ENCODE data around the gene CFB. TPM values are rescaled to one million over a fixed set of nuclear protein-coding genes. Genes with fewer than 3 reads are reported as not detected.

CFB gene
- 0.42 and 0.66 TPM in 2 replicates for total RNA-seq
- polyA plus RNA-seq: 1.3 TPM in 1 of 2 replicates, not detected in the other

DNA sequence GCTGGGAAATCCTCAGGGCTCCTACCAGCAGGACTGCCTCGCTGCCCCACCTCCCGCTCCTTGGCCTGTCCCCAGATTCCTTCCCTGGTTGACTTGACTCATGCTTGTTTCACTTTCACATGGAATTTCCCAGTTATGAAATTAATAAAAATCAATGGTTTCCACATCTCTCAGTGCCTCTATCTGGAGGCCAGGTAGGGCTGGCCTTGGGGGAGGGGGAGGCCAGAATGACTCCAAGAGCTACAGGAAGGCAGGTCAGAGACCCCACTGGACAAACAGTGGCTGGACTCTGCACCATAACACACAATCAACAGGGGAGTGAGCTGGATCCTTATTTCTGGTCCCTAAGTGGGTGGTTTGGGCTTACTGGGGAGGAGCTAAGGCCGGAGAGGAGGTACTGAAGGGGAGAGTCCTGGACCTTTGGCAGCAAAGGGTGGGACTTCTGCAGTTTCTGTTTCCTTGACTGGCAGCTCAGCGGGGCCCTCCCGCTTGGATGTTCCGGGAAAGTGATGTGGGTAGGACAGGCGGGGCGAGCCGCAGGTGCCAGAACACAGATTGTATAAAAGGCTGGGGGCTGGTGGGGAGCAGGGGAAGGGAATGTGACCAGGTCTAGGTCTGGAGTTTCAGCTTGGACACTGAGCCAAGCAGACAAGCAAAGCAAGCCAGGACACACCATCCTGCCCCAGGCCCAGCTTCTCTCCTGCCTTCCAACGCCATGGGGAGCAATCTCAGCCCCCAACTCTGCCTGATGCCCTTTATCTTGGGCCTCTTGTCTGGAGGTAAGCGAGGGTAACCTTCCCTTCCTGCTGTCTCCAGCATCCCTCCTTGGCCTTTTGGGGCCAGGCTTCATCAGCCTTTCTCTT, at the start of gene CFB:
TSS of gene CFB (plus strand) at position 589 of the 863 bp plus-strand sequence. CDS start at position 716, 127 bp downstream.
- no peaks in the 10 kb centered on the region for H3K27me3 ChIP-seq
- H3K9me3 ChIP-seq (ENCODE audit: low read depth): no peaks in the 10 kb centered on the region
- no peak within 1 kb of the TSS for H3K4me3 ChIP-seq
- no peaks in the 10 kb centered on the region for H3K4me1 ChIP-seq (ENCODE audit: low read depth)
- TF ChIP-seq, protein P1, sequence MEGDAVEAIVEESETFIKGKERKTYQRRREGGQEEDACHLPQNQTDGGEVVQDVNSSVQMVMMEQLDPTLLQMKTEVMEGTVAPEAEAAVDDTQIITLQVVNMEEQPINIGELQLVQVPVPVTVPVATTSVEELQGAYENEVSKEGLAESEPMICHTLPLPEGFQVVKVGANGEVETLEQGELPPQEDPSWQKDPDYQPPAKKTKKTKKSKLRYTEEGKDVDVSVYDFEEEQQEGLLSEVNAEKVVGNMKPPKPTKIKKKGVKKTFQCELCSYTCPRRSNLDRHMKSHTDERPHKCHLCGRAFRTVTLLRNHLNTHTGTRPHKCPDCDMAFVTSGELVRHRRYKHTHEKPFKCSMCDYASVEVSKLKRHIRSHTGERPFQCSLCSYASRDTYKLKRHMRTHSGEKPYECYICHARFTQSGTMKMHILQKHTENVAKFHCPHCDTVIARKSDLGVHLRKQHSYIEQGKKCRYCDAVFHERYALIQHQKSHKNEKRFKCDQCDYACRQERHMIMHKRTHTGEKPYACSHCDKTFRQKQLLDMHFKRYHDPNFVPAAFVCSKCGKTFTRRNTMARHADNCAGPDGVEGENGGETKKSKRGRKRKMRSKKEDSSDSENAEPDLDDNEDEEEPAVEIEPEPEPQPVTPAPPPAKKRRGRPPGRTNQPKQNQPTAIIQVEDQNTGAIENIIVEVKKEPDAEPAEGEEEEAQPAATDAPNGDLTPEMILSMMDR (IDR thresholded peaks at IDR 0.05; ENCODE audit: low read depth, low read length): no peak
- no peaks in the 10 kb centered on the region for H3K36me3 ChIP-seq
- peak in 1 of 2 donors; percentile 91 for DNase-seq (ENCODE audit: low read depth in 1 of 2, low spot score in 1 of 2)
- H3K27ac ChIP-seq: no peak within 1 kb of the TSS

DNA sequence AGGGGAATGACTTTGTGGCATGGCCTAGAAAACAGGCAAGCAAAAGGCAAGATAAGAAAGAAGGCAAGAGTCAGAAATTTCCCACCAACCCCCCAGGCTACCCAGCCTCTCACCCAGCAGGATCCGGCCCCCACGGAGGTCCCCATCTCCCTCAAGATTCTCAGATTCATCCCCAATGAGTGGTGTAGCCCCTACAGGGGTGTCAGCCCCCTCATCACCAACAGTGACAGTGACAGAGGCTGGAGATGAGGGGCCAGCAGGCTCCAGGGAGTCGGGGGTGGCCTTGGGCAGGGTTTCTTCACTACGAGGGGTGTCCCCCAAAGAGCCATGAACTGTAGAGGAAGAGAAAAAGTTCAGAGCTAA, 49.4 kb upstream of the CFB start:
- peaks cover 21% of the 10 kb centered on the region for H3K4me1 ChIP-seq (ENCODE audit: low read depth)
- no peaks in the 10 kb centered on the region for H3K27me3 ChIP-seq
- TF ChIP-seq, protein P1 (IDR thresholded peaks at IDR 0.05; ENCODE audit: low read depth, low read length): no peak
- H3K36me3 ChIP-seq: peaks cover 36% of the 10 kb centered on the region
- peak overlapping the region; percentile 100 for H3K4me3 ChIP-seq
- peak overlapping the region; percentile 45 for H3K27ac ChIP-seq
- no peak for DNase-seq (ENCODE audit: low read depth in 1 of 2, low spot score in 1 of 2)
- H3K9me3 ChIP-seq (ENCODE audit: low read depth): no peaks in the 10 kb centered on the region

DNA sequence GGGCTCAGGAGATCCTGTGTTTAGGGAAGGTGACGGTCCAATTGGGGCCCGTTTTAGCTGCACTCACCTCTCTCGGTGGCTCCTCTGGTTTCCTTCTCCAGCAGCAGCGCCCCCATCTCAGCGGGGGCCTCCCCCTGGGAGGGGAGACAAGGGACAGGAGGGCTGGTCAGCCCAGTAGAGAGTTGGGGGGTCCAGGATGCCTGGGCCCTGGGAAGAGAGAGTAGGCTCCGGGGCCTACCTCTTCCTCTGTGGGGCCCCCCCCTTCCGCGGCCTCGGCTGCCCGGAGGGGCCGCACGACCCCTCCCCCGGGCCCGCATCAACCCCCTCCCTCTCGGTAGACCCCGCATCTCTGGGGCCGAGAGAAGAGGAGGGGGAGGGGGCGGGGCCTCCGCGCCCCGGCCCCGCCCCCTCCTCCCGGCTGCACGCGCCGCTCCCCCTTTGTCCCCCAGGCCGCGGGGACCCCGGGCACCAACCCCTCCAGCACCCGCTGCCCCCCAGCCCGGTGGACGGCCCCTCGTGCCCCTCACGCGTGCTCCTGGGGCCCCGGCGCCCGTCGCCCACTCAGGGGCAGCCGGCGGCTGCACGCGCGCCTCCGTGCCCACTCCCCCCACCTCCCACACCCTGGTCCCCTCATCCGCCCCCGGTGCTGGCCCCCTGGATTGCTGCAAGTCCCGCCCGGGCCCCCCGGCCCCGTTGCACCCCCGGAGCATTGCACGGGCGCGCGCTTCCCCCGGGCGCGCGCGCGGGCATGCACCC, 48.9 kb upstream of the CFB start:
- DNase-seq (ENCODE audit: low read depth in 1 of 2, low spot score in 1 of 2): no peak
- Histone ChIP-seq H3K27ac (peak overlapping the region; percentile 45), H3K4me1 (ENCODE audit: low read depth) (peaks cover 21% of the 10 kb centered on the region), H3K27me3 (no peaks in the 10 kb centered on the region), H3K9me3 (ENCODE audit: low read depth) (no peaks in the 10 kb centered on the region), H3K4me3 (peak overlapping the region; percentile 100), H3K36me3 (peaks cover 36% of the 10 kb centered on the region)
- TF ChIP-seq, protein P1 (IDR thresholded peaks at IDR 0.05; ENCODE audit: low read depth, low read length): no peak

DNA sequence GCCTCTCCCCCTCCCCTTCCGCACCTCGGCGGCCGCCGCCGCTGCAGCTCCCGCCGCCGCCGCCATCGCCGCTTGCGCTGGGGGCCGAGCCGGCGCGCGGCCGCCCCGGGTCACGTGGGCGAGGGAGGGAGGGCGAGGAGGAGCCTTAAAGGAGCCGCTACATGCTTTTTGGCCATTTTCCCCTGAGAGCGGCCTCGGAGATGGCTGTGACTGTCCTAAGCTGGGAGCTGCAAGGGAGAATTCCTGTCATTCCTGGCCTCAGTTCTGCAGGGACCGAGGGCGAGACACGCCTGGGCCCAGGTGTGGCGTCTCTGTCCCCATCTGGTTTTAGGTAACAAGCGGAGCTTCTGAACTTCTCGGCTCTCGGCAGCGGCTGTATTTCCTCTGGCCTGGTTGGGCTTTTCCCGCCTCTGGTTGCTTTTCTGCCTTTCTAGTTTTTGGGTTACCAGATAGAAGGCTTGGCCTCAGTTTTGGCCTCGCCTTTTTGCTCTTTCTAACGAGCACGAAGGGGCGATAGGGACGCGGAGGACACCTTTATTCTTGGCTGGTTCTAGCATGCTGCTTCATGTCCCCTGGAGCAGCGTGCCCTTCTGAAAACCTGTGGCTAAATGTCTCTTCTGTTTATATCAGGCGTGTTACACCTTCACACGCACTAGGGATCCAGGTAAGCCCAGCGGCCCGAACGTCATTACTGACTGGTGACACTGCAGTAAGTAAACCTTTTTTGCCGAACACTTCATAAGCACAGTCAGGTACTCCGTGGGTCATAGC, 48.1 kb upstream of the CFB start, which contains the start of gene EHMT2:
TSS of gene EHMT2 (minus strand) at position 87 of the 771 bp plus-strand sequence. CDS start at position 66, 21 bp downstream.
- peak within 1 kb of the TSS; percentile 73 for H3K27ac ChIP-seq
- TF ChIP-seq, protein P1 (IDR thresholded peaks at IDR 0.05; ENCODE audit: low read depth, low read length): no peak
- H3K4me3 ChIP-seq: peak within 1 kb of the TSS; percentile 100
- peaks cover 29% of the 10 kb centered on the region for H3K36me3 ChIP-seq
- peak; percentile 83 to 90 for DNase-seq (ENCODE audit: low read depth in 1 of 2, low spot score in 1 of 2)
- peaks cover 21% of the 10 kb centered on the region for H3K4me1 ChIP-seq (ENCODE audit: low read depth)
- H3K27me3 ChIP-seq: no peaks in the 10 kb centered on the region
- H3K9me3 ChIP-seq (ENCODE audit: low read depth): no peaks in the 10 kb centered on the region
